Muscle of leg (tissue), 11 donors: ENCODE data around the gene HHAT. TPM values are rescaled to one million over a fixed set of nuclear protein-coding genes. Genes with fewer than 3 reads are reported as not detected.
A peak's percentile ranks its signal among the peaks of the same experiment; 100 is the strongest.
"Not testable (repeated sequence)": the region's sequence is repeated elsewhere in the genome, so short reads cannot be mapped to it uniquely, and the experiment has no call there.

ENCODE experiments used
- DNase-seq: peaks from one replicate; pipeline ENCODE4 v3.0.0; 2013
- H3K27ac ChIP-seq: one replicate; pipeline ENCODE4 v1.5.1; 2013; ENCODE audit warnings: mild to moderate bottlenecking, low read length, control low read depth
- H3K27me3 ChIP-seq: one replicate; pipeline ENCODE4 v1.6.1; 2013; ENCODE audit warnings: low read length; ENCODE audit not compliant: control insufficient read depth, insufficient read depth
- H3K36me3 ChIP-seq: one replicate; pipeline ENCODE4 v1.6.1; 2013; ENCODE audit warnings: low read length; ENCODE audit not compliant: control insufficient read depth, insufficient read depth
- H3K4me1 ChIP-seq: one replicate; pipeline ENCODE4 v1.6.1; 2013; ENCODE audit warnings: low read length; ENCODE audit not compliant: control insufficient read depth, insufficient read depth
- H3K4me3 ChIP-seq: one replicate; pipeline ENCODE4 v1.5.1; 2013; ENCODE audit warnings: low read length, control low read depth
- H3K9me3 ChIP-seq: replicated peaks from 2 replicates; pipeline ENCODE4 v1.6.1; 2013; ENCODE audit warnings: low read depth, low read length; ENCODE audit not compliant: control insufficient read depth
- WGBS: methylation state at CpG from one replicate; pipeline ENCODE4 v1.1.5; 2013; ENCODE audit warnings: missing lambda C conversion rate; ENCODE audit not compliant: insufficient coverage; 5-methylcytosine and 5-hydroxymethylcytosine counted together
- polyA plus RNA-seq, 8 donors: library from polyadenylated mRNA; unstranded; fragments of 120-200 nt; gene quantifications; one replicate each; pipeline versions ENCODE4 v1.2.1 to v1.2.3, GENCODE V29; 2013; ENCODE audit warnings: inconsistent platforms in 1 of 8, low replicate concordance in 1 of 8; ENCODE audit not compliant: insufficient read length in 8 of 8, insufficient read depth in 1 of 8
- total RNA-seq: library from RNA; stranded (reverse); fragments of 120-200 nt; gene quantifications from one replicate; pipeline ENCODE4 v1.2.4, GENCODE V29; 2013

HHAT gene
- total and polyA plus RNA-seq, 9 donors = 3.8 to 6.6 (median 4.5) TPM

DNA sequence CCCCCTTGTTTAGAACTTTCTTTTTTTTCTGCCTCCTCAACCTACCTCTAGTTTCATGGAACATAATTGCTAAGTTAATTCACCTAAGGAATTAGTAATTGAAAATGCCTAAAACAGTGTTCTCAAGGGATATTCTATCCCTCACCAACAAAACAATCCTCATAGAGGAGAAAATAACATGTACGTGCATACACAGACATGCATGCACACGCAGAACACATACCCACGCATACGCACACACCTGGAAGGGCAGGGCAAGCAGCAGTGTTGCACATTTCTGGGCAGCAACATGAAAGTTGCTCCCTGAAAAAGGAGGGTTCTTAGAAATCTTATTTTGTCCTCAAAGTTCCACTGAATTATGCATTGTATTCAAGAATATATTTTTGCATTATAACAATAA is 76.6 kb downstream of the HHAT start:
- no peak overlapping the region for H3K4me3 ChIP-seq
- no peaks in the 10 kb centered on the region for H3K27me3 ChIP-seq
- H3K9me3 ChIP-seq = no peaks in the 10 kb centered on the region
- no peak overlapping the region for H3K27ac ChIP-seq
- 100% methylated on average over 3 of the region's 4 CpGs for WGBS
- H3K4me1 ChIP-seq = no peaks in the 10 kb centered on the region
- H3K36me3 ChIP-seq = no peaks in the 10 kb centered on the region
- no peak for DNase-seq

DNA sequence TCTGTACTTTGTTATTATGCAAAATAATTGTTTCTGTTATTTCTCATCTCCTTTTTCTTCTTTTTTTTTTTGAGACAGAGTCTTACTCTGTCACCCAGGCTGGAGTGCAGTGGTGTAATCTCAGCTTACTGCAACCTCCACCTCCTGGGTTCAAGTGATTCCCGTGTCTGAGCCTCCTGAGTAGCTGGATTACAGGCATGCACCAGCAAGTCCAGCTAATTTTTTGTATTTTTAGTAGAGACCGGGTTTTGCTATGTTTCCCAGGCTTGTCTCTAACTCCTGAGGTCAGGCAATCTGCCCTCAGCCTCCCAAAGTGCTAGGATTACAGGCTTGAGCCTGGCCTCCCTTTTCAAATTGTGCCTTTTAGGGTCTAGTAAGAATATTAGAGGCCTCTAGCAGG is 77.6 kb downstream of the HHAT start:
- H3K36me3 ChIP-seq, H3K9me3 ChIP-seq, H3K27me3 ChIP-seq, H3K27ac ChIP-seq, H3K4me1 ChIP-seq, H3K4me3 ChIP-seq, DNase-seq: not testable (repeated sequence)
- no CpG with 5 or more reads among the region's 2 CpGs for WGBS

DNA sequence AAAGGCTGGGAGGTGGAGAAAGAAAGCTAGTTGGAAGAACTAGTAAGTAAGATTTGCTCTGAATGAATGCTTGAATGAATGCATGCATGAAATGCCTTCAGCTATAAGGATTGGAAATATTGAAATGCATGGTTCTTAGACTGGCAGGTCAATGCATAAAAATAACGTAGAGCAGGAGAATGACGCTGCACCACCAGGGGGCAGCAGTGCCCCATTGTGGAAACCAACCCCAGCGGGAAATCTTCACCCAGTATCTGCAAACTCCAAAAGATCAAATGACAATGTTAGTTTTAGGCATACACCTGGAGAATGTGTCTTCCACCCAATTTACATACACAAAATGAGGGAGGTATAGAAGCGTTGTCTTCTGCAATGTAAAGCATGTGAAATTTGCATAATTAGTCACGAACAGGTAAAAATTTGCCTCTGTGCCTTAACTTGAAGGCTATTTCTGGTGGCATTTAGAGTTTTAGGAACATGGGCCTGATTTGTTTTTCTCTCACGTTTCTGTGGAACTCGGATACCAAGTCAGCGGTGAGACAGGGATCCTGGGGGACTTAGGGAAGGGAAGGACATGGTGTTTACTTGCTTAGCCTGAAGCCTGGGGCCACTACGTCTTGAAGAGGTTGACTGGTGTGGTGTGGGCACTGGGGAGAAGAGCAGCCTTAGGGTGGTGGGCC is 78.6 kb downstream of the HHAT start:
- H3K36me3 ChIP-seq = no peaks in the 10 kb centered on the region
- 50% methylated on average over 3 of the region's 9 CpGs for WGBS
- no peak overlapping the region for H3K27ac ChIP-seq
- no peak overlapping the region for H3K4me3 ChIP-seq
- peak; percentile 64 for DNase-seq
- H3K4me1 ChIP-seq = no peaks in the 10 kb centered on the region
- H3K9me3 ChIP-seq = no peaks in the 10 kb centered on the region
- H3K27me3 ChIP-seq = no peaks in the 10 kb centered on the region

DNA sequence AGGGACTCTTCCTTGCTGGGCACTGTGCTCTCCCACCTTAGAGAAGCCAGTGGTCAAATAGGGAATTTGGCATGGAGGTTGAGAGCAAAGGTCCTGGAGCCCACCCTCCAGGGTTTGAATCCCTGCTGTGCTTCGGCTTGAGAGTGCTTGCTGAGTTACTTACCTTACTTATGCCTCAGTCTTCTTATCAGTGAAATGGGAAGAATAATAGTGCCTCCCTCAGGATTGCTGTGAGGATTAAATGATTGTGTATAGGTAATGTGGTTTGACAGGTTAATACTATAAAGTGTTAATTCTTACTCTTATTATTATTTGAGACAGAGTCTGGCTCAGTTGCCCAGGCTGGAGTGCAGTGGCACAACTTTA is 79.2 kb downstream of the HHAT start:
- Histone ChIP-seq H3K36me3 (no peaks in the 10 kb centered on the region), H3K27me3 (no peaks in the 10 kb centered on the region), H3K9me3 (no peaks in the 10 kb centered on the region), H3K4me3 (no peak overlapping the region), H3K4me1 (no peaks in the 10 kb centered on the region), H3K27ac (no peak overlapping the region)
- no CpG with 5 or more reads among the region's 1 CpG for WGBS
- no peak for DNase-seq

DNA sequence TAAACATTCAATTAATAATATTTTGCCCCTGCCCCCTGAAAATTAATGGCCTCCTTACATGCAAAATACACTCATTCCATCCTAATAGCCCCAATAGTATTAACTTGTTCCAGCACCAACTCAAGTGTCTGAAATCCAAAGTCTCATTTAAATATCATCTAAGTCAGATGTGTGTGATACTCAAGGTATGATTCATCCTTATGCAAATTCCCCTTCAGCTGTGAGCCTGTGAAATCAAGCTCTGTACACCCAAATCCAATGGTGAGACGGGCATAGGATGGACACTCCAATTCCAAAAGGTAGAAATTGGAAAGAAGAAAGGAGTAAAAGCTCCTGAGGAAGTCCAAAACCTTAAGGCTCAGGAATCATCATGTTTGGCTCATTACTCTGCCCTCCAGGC is 83.5 kb downstream of the HHAT start:
- no peaks in the 10 kb centered on the region for H3K9me3 ChIP-seq
- DNase-seq = no peak

DNA sequence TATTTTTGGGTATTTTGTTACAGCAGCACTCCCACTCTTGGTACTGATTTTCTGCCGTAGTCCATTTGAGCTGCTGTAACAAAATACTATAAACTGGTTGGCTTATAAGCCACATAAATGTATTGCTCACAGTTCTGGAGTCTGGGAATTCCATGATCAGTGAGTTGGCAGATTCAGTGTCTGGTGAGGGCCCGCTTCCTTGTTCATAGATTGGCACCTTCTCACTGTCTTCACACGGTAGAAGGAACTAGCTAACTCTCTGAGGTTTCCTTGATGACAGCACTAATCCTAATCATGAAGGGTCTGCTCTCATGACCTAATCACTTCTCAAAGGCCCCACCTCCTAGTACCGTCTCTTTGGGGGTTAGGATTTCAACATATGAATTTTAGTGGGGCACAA is 85.2 kb downstream of the HHAT start:
- Histone ChIP-seq H3K27ac (no peak overlapping the region), H3K4me3 (no peak overlapping the region), H3K27me3 (no peaks in the 10 kb centered on the region), H3K36me3 (no peaks in the 10 kb centered on the region), H3K9me3 (no peaks in the 10 kb centered on the region), H3K4me1 (no peaks in the 10 kb centered on the region)
- no peak for DNase-seq
- WGBS = 40% methylated on average over 1 of the region's 4 CpGs

More for the DNA sequence above, 83.5 kb downstream of the HHAT start:
- no CpG with 5 or more reads among the region's 1 CpG for WGBS
- no peaks in the 10 kb centered on the region for H3K36me3 ChIP-seq
- no peaks in the 10 kb centered on the region for H3K27me3 ChIP-seq
- H3K27ac ChIP-seq = no peak overlapping the region
- H3K4me1 ChIP-seq = no peaks in the 10 kb centered on the region
- no peak overlapping the region for H3K4me3 ChIP-seq

- no peak for DNase-seq
- no peak overlapping the region for H3K27ac ChIP-seq
- no peak overlapping the region for H3K4me3 ChIP-seq
- no peaks in the 10 kb centered on the region for H3K36me3 ChIP-seq
- 39% methylated on average over 5 of the region's 9 CpGs for WGBS
- H3K4me1 ChIP-seq = no peaks in the 10 kb centered on the region
- no peaks in the 10 kb centered on the region for H3K27me3 ChIP-seq
- H3K9me3 ChIP-seq = no peaks in the 10 kb centered on the region
These were observed 87.2 kb downstream of the HHAT start for GRCh38 chr1:210415846-210416448.

DNA sequence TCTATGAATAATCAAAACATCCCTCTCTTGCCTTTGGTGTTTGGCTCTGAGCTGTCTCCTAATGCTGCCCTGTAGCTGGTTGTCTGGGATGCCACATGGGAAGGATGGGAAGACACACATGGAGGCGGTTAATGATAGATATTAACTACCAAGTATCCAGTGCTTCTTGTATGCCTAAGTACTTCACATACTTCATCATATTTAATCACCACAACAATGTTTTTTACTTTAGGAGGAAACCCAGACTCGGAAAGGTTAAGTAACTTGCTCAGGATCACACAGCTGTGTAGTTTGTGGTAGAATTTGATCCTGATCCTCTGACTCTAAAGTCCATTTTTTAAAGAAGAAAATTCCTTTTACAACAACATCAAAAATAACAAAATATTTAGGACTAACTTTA is 88.0 kb downstream of the HHAT start:
- WGBS = 80% methylated on average over 1 of the region's 2 CpGs
- no peaks in the 10 kb centered on the region for H3K9me3 ChIP-seq
- H3K27me3 ChIP-seq = no peaks in the 10 kb centered on the region
- H3K4me3 ChIP-seq = no peak overlapping the region
- DNase-seq = no peak
- no peaks in the 10 kb centered on the region for H3K4me1 ChIP-seq
- H3K36me3 ChIP-seq = no peaks in the 10 kb centered on the region
- H3K27ac ChIP-seq = no peak overlapping the region

DNA sequence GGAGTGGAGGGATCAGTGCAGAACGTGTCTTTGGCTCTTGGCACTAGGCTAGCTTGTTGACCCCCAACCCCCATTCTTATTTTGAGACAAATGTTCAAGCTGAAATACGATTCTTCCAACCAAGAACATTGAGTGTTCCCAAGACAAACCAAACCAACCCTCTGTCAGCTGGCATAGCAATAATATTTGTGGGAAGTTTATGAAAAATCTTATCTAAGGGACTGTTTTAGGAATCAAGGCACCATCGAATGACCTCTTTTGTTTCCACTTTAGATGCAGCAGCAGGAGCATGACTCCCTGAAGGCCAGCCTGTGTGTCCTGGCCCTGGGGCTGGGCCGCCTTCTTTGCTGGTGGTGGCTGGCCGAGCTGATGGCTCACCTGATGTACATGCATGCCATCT is 89.2 kb downstream of the HHAT start:
- DNase-seq = no peak
- Histone ChIP-seq H3K9me3 (no peaks in the 10 kb centered on the region), H3K27me3 (no peaks in the 10 kb centered on the region), H3K4me1 (no peaks in the 10 kb centered on the region), H3K36me3 (no peaks in the 10 kb centered on the region), H3K4me3 (no peak overlapping the region), H3K27ac (no peak overlapping the region)
- 100% methylated on average over 2 of the region's 5 CpGs for WGBS

DNA sequence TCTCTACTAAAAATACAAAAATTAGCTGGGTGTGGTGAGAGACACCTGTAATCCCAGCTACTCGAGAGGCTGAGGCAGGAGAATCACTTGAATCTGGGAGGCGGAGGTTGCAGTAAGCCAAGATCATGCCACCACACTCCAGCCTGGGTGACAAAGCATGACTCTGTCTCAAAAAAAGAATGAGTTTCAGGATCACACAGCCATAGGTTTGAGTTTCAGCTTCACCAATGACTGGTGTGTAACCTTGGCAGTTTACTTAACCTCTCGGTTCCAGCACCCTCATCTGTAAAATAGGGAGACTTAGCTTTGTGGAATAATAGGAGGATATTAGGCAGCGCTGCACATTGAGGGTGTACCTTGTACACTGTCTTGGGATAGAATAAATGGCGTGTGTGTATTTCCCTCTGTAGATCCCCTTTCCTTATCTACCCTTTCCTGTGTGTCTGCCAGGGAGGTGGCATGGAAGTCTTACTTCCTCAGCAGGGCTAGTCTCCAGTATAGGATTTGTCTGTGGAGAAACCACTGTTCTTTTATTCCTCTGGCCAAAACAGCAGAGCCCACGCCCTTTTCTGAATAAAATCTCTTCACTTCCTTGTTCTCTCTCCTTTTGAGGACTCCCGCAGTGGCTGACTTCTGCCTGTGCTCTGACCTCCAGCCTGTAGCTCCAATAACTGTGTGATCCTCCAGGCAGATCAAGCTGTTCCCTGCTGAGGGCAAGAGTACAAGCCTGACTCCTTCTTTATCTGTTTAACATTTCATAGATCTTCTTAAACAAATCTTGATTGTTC is 90.4 kb downstream of the HHAT start:
- Histone ChIP-seq H3K4me3 (no peak overlapping the region), H3K27me3 (no peaks in the 10 kb centered on the region), H3K4me1 (no peaks in the 10 kb centered on the region), H3K36me3 (no peaks in the 10 kb centered on the region), H3K27ac (no peak overlapping the region), H3K9me3 (peaks cover 2% of the 10 kb centered on the region)
- no peak for DNase-seq
- 77% methylated on average over 3 of the region's 7 CpGs for WGBS
